Effector CD4-positive, alpha-beta T cell (primary cell): ENCODE data around the gene DHDH.
"Not testable (repeated sequence)": the region's sequence is repeated elsewhere in the genome, so short reads cannot be mapped to it uniquely, and the experiment has no call there.

ENCODE experiments used
- DNase-seq: peaks from one replicate; pipeline ENCODE4 v3.0.0-alpha.2; 2020
- total RNA-seq: gene quantifications from one replicate; lab custom pipeline; 2026; lab: John Stamatoyannopoulos, UW

Gene DHDH
- 1.7 reads per million for total RNA-seq

DNA sequence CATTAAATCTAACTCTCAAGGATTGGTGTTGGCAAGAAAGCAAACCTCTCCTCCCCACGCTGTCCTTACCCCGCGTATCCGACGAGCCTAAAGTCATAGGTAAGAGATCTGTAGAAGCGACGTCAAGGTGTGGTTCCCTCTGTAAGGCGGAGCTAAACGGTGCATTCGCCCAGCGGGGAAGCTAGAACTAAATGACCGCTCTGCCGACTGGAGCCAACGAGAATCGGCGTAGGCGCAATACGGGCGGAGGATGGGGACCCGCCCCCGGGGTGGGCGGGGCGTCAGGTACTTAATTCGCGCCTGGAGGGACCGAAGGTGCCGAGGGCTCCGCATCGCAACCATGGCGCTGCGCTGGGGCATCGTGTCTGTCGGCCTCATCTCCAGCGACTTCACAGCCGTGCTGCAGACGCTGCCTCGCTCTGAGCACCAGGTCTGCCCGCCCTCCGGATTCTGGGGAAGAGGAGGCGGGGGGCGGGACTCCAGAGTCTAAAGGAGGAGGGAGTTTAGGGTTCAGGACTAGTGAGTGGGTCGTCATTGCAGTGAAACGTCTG is at the start of gene DHDH:
Gene DHDH, plus strand, starts transcription at position 318 of the 551 bp plus-strand sequence. Its CDS starts 23 bp downstream, at position 341.
- peak; percentile 85 for DNase-seq

DNA sequence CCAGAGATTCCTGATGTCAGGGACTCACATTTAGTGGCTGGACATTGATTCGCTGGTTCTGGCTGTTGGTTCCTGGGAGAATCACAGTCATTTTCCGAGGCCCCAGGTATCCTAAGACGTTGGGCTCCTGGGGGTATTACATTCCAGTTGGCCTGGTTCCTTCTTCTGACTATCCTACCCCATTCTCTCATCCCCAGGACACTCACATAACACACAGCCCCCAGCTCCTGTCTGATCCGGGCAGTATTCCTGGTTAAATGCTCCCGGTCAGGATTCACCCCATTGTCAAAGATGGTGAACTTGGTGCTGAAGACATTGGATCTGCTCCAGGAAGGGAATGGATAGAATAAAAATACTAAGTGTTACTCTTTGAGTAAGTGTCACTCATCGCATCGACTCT is 49.8 kb upstream of the DHDH start:
- DNase-seq: no peak

DNA sequence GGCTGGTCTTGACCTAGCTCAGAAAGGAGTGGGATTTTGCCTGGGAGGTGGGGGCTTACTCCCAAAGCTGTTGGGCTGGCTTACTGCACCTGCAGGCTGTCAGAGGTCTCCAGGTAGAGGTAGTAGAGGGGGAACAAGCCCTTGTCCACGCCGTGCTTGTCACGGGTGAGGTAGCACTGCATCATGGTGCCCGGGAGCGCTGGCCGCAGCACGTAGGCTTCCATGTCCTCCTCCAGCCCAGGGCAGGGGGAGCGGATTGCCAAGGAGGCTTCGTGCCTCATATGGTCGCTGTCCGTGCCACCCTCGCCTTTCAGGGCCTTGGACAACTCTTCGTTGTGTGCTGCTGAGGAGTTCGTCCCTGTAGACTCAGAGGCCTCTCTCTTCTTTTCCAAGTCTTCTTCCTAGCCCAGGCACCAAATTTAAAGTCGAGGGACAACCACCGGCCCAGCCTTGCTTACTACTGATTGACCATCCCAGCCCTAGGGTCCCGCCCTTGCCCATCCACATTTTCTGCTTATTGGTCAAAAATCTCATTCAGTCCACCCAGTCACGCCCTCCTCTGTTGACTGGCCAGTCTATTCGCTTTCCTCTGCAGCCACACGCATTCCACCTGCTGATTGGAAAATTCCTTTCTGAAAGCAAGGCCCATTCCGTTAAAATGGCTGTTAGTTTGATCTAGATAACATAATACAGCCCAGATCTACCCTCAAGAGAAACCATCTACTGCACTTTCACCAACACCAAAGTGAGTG is 45.5 kb upstream of the DHDH start:
- no peak for DNase-seq

GRCh38 chr19:48889496-48889895 is 44.0 kb upstream of the DHDH start:
- DNase-seq: not testable (repeated sequence)

DNA sequence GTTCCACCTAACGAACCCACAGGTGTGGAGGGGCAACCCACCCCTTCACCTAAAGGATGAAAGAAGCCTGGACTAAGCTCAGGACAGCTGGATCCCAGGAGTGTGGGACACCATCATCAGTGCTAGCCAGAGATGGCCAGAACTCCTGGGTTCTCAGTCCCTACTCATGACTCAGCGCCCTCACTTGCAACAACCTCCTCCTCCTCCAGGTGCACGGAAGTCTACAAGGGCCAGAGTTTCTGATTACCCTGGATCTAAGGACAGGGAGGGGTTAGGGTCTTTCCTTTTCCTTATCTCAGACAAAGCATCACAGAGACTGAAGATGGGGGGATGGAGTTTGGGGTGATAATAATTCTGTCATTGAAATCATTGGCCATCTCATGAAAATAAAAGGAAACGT is 42.9 kb upstream of the DHDH start:
- DNase-seq: no peak

DNA sequence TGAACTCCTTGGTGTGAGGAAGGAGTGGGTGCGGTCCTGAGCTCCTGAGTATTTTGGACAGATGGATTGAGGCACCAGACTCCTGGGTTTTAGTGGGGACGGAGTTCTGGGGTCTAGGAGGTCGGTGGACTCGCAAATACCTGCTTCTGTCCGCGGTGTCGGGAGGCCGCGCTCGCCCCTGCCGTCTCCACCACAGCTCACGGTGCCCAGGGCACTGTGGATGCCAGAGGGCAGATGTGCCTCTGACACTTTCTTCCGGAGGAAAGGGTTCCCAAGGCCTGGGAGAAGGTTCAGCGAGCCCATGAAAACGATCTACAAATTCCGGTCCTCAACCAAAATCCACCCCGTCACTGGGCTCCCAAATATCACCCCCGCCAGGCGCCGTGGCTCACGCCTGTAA is 38.3 kb upstream of the DHDH start:
- DNase-seq: no peak

DNA sequence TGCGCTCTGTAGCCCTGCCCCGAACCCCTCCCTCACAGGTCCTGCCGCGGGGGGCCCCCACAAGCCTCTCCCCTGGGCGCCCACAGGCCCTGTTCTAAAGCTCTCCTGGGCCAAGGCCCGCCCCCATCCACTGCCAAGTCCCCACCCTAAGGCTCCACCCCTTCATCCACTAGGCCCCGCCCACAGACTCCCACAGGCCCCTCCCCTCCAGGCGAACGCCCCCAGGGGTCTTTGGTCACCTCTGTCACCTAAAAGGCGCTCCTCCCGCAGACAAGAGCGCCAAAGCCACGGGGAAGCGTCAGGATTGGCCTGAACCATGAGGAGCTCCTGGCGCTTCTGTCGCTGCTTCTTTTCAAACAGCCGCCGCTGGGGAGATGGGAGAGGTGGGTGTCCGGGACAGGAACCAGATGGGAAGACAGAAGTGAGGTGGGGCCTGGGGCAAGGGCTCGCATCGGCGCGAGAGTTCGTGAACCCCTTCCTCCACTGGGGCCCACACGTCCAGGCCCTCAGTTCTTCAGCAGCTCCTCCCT is 37.2 kb upstream of the DHDH start:
- no peak for DNase-seq

DNA sequence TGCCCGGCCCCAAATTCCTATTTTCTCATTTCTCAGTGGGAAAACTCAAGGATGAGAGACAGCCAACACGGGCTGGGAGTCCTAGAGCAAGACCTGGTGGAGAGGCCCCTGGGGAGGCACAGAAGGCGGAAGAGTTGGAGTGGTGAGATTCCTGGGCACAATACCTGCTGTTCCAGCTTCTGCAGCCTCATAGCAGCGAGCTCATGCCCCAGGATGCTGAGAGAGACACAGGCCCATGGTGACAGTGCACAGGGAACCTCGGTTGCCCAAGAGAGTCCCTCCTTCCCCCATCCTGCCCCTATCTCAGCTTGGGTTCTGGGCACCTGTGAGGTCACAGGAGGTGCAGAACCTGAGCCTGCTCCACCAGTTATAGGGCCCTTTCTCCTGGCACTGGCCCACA is 36.3 kb upstream of the DHDH start:
- no peak for DNase-seq

- not testable (repeated sequence) for DNase-seq
Measured at GRCh38 chr19:48899386-48899749, 34.1 kb upstream of the DHDH start.

DNA sequence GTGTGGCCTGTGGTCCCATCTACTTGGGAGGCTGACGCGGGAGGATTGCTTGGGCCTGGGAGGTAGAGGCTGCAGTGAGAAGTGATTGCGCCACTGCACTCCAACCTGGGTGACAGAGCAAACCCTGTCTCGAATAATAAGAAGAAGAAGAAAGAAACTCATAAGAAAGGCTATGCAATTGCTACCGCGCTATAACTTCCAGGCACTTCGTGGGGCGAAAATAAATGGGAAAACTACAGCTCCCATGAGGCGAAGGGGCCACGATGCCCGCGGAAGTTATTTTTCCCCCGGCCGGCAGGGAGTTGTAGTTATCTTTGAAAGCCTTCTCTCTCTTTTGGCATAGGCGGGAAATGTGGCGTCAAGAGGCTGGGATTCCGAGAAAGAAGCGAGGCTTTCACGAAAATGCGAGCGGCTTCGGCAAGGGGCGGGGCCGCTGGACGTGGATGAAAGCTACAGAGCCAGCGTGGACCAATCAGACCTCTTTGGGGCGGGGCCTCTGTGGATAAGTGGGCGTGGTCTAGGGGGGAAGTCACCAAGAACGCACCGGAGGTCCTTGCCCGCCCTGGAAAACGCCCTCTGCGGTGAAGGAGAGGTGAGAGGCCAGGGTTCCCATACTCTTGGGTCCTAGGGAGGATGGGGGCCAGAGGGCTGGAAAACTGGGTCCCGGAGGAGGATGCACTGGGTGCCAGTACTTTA is 33.6 kb upstream of the DHDH start, which contains the start of gene NUCB1:
Gene NUCB1, plus strand, starts transcription at position 532 of the 696 bp plus-strand sequence. CDS start 485 bp downstream, outside the sequence.
- DNase-seq: peak; percentile 97

- DNase-seq: no peak
Measured at GRCh38 chr19:48900477-48901406, 32.8 kb upstream of the DHDH start.

DNA sequence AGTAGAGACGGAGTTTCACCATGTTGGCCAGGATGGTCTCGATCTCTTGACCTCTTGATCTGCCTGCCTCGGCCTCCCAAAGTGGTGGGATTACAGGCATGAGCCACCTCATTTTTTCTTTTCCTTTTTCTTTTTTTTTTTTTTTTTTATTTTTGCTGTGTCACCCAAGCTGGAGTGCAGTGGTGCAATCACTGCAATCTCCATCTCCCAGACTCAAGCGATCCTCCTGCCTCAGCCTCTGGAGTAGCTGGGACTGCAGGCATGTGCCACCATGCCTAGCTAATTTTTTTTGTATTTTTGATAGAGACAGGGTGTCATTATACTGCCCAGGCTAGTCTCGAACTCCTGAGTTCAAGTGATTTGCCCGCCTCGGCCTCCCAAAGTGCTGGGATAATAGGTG is 31.2 kb upstream of the DHDH start:
- not testable (repeated sequence) for DNase-seq

- DNase-seq: not testable (repeated sequence)
Measured at GRCh38 chr19:48903788-48904187, 29.7 kb upstream of the DHDH start.

DNA sequence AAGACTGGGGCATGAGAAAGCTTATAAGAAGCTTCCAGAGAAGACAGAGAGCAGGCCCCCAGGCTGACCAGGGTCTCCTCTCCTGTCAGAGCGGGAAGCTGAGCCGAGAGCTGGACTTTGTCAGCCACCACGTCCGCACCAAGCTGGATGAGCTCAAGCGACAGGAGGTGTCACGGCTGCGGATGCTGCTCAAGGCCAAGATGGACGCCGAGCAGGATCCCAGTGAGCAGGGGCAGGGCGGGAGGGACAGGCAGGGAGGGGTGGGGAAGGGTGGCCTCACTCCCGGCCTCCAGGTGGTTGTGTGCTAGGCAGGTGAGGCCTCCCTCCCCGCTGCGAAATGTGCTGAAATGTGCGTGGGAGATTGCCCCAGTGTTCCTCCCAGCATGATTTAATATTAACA is 27.8 kb upstream of the DHDH start:
- DNase-seq: no peak

DNA sequence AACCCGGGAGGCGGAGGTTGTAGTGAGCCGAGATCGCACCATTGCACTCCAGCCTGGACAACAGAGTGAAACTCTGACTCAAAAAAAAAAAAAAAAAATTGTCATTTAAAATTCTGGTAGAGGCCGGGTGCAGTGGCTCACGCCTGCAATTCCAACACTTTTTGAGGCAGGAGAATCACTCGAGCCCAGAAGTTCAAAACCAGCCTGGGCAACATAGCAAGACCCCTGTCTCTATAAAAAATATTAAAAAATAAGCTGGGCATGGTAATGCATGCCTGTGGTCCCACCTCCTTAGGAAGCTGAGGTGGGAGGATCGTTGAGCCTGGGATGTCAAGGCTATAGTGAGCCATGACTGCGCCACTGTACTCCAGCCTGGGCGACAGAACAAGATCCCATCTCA is 27.2 kb upstream of the DHDH start:
- no peak for DNase-seq

DNA sequence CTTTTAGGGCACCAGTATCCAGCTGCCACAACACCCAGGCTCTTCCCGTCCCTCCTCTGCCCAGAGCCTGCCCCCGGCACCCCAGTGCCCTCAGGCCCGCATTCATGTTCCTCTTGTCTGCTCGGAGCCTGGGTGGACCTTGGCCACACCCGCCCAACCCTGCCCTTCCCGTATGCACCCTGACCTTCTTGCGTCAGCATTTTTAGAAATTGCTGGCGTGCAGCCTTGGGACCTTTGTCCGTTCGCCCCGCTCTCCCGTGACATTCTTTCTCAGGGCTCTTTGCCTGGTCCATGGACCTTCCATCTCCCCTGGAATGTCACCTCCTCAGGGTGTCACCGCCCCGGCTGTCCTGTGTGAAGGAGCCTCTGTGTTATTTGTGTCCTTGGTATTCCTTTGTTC is 25.8 kb upstream of the DHDH start:
- DNase-seq: no peak

- not testable (repeated sequence) for DNase-seq
Measured at GRCh38 chr19:48909424-48910077, 23.9 kb upstream of the DHDH start.

DNA sequence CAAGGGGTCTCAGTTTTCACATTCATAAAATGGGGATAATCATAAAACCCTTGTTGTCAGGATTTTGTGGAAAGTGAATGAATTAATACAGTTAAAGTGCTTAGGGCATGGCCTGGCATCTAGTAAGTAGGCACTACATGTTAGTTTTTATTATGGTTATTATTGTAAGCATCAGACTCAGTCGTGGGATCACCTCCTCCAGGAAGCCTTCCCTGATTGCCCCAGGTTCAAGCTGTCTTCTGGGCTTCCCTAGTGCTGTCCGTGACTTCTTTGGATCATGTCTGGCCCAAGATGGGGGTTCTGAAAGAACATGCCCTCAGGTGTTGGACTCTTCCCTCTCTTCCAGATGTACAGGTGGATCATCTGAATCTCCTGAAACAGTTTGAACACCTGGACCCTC is 22.7 kb upstream of the DHDH start:
- DNase-seq: no peak

DNA sequence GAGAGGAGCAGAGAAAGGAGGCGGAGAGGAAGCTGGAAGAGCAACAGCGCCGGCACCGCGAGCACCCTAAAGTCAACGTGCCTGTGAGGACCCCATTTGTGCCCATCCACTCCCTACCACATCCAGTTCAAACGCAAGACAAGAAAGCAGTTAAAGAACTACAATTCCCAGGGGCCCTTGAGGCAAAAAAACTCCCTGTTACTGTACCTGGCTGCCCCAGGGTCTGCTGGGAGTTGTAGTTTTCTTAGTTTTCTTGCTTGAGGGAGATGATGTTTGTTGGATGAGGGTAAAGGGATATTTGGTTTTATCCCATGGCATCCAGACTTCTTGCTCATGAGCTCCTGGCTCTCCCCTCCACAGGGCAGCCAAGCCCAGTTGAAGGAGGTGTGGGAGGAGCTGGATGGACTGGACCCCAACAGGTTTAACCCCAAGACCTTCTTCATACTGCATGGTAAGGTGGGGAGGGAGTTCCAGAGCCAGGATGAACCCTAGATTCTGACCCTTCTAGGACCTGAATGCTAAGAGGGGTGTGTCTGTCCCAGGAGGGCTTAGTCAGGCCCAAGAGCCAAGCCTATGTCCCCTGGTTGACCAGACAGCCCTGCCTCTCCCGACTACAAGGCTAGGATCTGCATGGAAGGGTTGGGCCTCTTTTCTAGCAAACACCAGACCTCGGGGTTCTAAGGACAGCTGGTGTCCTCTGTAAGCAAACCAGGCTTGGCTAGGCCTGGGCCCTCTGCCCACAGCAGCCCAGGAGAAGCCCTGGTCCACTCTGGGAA is 20.2 kb upstream of the DHDH start:
- peak; percentile 13 for DNase-seq

DNA sequence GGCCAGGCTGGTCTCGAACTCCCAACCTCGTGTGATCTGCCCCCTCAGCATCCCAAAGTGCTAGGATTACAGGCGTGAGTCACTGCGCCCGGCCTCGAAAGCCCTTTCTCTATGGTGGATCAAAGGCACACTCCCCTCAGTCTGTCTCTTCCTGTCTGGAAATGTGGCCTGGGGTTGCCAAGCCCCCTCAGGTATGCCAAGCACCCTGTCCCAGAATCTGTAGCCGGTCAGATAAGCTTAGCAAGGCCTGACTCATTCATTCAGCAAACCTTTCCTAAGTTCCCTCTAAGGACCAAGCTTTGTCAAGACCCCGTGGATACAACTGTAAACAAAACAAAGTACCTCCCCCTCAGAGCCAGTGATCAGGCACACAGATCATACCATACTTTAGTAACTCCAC is 19.3 kb upstream of the DHDH start:
- DNase-seq: no peak

DNA sequence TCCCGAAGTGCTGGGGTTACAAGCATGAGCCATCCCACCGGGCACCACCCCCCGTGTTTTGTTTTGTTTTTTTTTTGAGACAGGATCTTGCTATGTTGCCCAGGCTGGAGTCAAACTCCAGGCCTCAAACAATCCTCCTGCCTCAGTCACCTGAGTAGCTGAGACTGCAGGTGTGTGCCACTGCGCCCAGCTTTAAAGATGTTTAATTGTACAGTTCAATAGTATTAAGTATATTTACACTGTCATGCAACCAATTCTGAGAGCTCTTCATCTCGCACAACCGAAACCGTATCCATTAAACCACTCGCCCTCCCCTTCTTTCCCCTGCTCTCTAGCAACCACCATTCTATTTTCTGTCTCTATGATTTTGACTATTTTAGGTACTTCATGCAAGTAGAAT is 17.7 kb upstream of the DHDH start:
- DNase-seq: no peak
